ENCODE measurements around the gene NBEA.
"Not testable (repeated sequence)": the region's sequence is repeated elsewhere in the genome, so short reads cannot be mapped to it uniquely, and the experiment has no call there.

The NBEA gene

GRCh38 chr13:35309706-35310105, 367.6 kb downstream of the NBEA start:
- no peak for DNase-seq

GRCh38 chr13:35332134-35332533, 390.1 kb downstream of the NBEA start:
- DNase-seq: no peak

- no peak for DNase-seq
These were observed 391.1 kb downstream of the NBEA start for GRCh38 chr13:35333157-35333556.

GRCh38 chr13:35342440-35342839, 400.4 kb downstream of the NBEA start:
- DNase-seq: no peak

DNA sequence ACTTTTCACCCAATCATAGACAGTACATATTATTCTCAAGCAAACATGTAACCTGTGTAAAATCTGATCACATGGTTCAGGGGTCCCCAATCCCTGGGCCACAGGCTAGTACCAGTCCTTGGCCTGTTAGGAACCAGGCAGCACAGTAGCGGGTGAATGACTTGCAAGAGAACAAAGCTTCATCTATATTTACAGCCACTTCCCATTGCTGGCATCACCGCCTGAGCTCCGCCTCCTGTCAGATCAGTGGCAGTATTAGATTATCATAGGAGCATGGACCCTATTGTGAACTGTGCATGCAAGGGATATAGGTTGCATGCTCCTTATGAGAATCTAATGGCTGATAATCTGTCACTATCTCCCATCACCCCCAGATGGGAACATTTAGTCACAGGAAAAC, 401.3 kb downstream of the NBEA start:
- no peak for DNase-seq

DNA sequence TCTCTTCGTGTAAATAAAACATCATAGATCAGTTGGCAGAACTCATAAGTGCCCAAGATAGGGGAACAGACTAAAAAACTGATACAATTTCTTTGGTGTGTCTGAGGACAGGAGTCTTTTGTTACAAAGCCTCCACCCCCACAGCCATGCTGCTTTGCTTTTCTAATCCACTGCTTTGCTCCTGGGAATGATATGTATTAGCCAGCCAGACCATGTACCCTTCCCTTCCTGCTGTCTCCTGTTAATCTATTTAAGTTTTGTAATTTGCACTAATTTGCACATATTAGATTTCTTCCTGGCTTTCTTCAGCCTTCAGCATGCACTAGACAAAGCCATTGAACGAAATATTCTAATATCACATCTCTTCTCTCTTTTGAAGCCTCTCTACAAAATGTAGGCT, 403.9 kb downstream of the NBEA start:
- DNase-seq: no peak

GRCh38 chr13:35346494-35346893, 404.4 kb downstream of the NBEA start:
- DNase-seq: no peak

- DNase-seq: no peak
These were observed 405.7 kb downstream of the NBEA start for GRCh38 chr13:35347679-35348205.

DNA sequence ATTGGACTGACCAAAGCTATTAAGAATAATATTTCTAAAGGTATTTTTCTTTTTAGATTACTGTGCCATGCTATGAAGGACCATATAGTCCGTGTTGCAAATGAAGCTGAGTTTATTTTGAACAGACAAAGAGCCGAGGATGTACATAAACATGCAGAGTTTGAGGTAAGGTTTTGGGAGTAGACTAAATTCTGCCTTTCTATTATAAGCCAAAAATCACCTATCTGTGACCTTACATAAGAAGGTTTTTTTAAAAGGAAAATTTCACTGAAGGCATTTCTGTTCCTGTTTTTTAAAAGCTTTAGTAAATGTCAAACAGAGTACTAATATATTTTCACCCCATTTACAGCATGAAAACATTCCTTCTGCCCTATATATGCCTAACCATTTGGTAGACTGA, 407.0 kb downstream of the NBEA start:
- DNase-seq: no peak

- DNase-seq: no peak
These were observed 407.7 kb downstream of the NBEA start for GRCh38 chr13:35349673-35350278.

DNA sequence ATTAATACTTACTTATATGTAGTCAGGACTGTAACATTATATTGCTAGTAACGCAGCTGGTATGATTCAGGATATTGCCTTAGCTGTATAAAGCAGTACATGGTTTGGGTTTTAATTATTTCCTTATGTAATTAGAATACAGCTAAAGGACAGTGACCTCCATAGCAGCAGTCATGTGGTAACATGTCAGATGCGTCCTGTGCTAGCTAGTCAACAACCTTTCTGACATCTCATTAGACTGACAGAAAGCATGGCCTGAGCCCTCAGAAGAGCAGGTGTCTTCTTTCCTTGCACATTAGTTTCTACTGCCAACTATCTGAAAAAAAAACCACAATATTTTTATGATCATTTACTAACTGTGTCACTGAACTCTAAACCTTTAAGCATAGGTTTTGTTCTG, 412.2 kb downstream of the NBEA start:
- no peak for DNase-seq

- DNase-seq: no peak
These were observed 412.8 kb downstream of the NBEA start for GRCh38 chr13:35354882-35355281.

- no peak for DNase-seq
These were observed 414.5 kb downstream of the NBEA start for GRCh38 chr13:35356572-35356971.

DNA sequence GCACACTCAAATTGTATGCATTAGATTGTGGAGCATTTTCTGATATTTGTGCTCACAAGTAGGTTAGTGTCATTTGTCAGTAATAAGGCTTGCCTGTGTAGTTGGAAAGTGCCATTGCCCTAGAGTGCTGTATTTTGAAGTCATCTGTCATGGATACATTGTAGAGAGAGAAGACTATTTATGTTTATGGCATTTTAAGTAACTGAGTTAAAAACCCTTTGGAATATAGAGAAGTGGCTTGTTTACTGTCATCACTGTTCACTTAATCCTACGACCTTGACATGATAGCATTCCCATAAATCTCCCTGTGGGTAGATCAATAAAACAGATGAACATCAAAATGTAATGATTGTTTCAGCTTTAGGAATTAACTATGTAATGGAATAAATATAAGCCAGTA, 423.8 kb downstream of the NBEA start:
- no peak for DNase-seq

GRCh38 chr13:35367586-35367985, 425.5 kb downstream of the NBEA start:
- no peak for DNase-seq

DNA sequence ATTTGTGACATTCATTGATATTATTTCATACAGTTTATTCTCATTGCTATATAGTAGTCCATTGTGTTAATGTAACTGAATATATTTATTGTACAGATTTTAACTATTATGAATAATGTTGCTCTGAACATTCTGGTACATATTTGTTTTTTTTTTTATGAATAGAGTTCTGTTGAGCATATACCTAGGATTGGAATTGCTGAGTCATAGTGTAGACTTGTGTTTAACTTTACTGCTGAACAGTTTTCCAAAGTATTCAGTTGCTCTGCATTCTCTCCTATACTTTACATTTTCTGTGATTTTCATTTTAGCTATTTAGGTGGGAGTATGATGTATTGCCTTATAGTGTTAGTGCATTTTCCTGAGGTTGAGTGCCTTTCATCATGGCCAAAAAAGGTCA, 436.9 kb downstream of the NBEA start:
- no peak for DNase-seq

DNA sequence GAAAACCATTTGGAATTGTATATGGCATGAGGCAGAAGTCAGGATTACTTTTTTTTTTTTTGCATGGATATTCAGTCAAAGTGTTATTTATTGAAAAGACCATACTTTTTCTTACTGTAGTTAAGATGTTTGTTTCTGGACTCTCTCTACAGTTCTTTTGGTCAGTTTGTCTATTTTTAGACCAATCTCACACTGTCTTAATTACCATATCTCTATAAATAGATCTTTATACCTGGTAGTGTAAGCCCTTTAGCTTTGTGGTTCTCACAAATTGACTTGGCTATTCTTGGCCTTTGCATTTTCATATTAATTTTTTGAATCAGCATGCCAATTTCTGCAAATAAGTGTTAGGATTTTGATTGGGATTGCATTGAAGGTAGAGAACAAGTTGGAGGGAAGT, 437.6 kb downstream of the NBEA start:
- no peak for DNase-seq

DNA sequence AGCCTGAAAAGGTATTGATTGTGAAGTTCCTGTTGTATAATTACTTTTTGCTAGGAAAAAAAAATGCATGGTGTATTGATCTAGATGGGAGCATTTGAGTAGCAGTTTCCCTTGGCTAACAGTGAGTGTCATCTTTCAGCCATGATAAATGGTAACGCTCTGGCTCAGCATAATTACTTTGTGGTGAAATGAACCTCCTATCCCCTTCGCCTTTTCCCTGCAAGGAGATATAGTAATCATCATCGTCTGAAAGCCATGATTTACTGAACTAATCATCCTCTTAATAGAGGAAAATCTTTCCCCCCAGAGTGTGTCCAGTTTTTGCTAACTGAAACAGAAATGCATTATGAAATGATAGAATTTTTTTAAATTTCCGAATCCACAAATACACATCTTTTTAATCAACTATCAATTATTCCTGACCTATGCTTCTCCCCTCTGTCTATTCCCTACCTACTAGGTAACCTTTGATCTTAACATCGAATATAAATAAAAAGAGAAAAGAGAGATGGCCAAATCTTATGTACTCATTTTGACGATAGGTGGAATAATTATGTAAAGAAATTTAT, 445.7 kb downstream of the NBEA start:
- DNase-seq: no peak

- no peak for DNase-seq
These were observed 446.6 kb downstream of the NBEA start for GRCh38 chr13:35388441-35389355.

GRCh38 chr13:35389535-35389934, 447.5 kb downstream of the NBEA start:
- no peak for DNase-seq

DNA sequence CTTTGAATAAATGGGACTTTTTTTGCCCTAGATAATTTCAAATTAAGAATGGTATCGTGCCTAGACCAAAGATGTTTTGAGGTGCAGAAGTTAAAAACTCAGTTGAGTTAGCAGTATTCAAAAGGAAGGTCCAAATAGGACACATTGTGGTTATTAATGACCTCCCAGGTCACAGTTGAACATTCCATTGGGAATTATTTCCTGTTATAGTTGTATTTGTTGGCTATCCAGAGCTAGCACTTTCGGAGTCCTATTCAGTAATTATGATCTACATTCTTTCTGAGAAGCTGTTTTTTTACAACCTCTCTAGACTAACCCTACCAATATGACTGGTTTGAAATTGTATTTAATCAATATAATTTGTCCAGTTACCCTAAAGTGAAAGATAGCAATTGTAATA, 450.7 kb downstream of the NBEA start:
- no peak for DNase-seq

DNA sequence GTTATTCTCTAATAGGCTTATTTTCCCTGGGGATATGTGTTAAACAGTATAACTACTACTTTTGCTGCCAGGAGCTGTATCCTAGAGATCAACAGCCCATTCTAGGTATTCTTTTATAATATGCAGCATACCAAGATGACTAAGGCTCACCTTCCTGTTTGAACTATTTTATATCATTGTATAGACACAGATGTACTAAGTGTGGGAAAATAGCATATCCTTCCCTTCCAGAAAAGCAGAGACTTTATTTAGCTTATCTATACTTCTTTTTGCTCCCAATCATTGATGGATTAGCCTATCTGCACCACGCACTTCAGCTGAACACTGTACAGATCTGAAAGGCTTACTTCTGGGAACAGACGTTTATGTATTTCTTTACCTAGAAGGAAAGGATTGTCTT, 451.8 kb downstream of the NBEA start:
- DNase-seq: no peak

DNA sequence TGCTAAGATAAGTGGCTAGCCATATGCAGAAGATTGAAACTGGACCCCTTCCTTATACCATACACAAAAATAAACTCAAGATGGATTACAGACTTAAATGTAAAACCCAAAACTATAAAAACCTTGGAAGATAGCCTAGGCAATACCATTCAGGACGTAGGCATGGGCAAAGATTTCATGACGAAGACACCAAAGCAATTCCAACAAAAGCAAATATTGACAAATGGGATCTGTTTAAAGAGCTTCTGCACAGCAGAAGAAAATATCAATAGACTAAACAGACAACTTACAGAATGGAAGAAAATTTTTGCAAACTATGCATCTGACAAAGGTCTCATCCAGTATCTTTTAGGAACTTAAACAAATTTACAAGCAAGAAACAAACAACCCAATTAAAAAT, 466.2 kb downstream of the NBEA start:
- not testable (repeated sequence) for DNase-seq

Data from CD4-positive, alpha-beta T cell treated with Interleukin-6 for 4 hours (primary cell).